ENCODE data around the gene ZNF775. TPM values are rescaled to one million over a fixed set of nuclear protein-coding genes. Genes with fewer than 3 reads are reported as not detected.

Gene ZNF775
- total RNA-seq = 4.5 TPM
- long read RNA-seq, transcript ZNF775-201 (3 exons, 2,257 nt) = major isoform, 8 of 19 reads
- long read RNA-seq, partial matches to known transcripts = 9 of 19 reads
- long read RNA-seq, other reads (novel, unspliced or antisense) = 2 of 19 reads

- no peak for TF ChIP-seq CTCF (IDR thresholded peaks at IDR 0.05)
- intact Hi-C loops (cut with DNase I) = no loop called here
- Histone ChIP-seq H3K4me3 (peak within 1 kb of the TSS; percentile 96), H3K9me3 (no peaks in the 10 kb centered on the region), H3K27me3 (ENCODE audit: low read depth) (no peaks in the 10 kb centered on the region), H3K27ac (peak within 1 kb of the TSS; percentile 91), H3K36me3 (peaks cover 8% of the 10 kb centered on the region), H3K4me1 (peaks cover 28% of the 10 kb centered on the region)
- peak; percentile 98 for DNase-seq
- ATAC-seq = peak; percentile 98 to 99
Measured at GRCh38 chr7:150378853-150379440, at the start of gene ZNF775. TSS of gene ZNF775 (plus strand) at chr7:150379330. CDS start at chr7:150388471, 9,141 bp downstream.

GRCh38 chr7:150329331-150330120 lies 49.6 kb upstream of the ZNF775 start:
- no peak overlapping the region for H3K27ac ChIP-seq
- H3K4me3 ChIP-seq = no peak overlapping the region
- intact Hi-C loops (cut with DNase I) = no loop called here
- peaks cover 31% of the 10 kb centered on the region for H3K36me3 ChIP-seq
- no peak for TF ChIP-seq CTCF (IDR thresholded peaks at IDR 0.05)
- DNase-seq (no peak), ATAC-seq (no peak)
- H3K4me1 ChIP-seq = peaks cover 10% of the 10 kb centered on the region
- no peaks in the 10 kb centered on the region for H3K27me3 ChIP-seq (ENCODE audit: low read depth)
- no peaks in the 10 kb centered on the region for H3K9me3 ChIP-seq

- H3K27me3 ChIP-seq (ENCODE audit: low read depth) = no peaks in the 10 kb centered on the region
- ATAC-seq = no peak
- no peak overlapping the region for H3K4me3 ChIP-seq
- no peak for DNase-seq
- peaks cover 2% of the 10 kb centered on the region for H3K4me1 ChIP-seq
- no peak for TF ChIP-seq CTCF (IDR thresholded peaks at IDR 0.05)
- peak overlapping the region; percentile 49 for H3K27ac ChIP-seq
- no peaks in the 10 kb centered on the region for H3K9me3 ChIP-seq
- intact Hi-C loops (cut with DNase I) = no loop called here
- H3K36me3 ChIP-seq = peaks cover 31% of the 10 kb centered on the region
Measured at GRCh38 chr7:150330211-150330885, 48.8 kb upstream of the ZNF775 start.

GRCh38 chr7:150332852-150333635 lies 46.1 kb upstream of the ZNF775 start:
- no peaks in the 10 kb centered on the region for H3K9me3 ChIP-seq
- peaks cover 29% of the 10 kb centered on the region for H3K36me3 ChIP-seq
- H3K4me1 ChIP-seq = peaks cover 14% of the 10 kb centered on the region
- no peak for DNase-seq
- no peak for ATAC-seq
- no peak overlapping the region for H3K27ac ChIP-seq
- H3K27me3 ChIP-seq (ENCODE audit: low read depth) = no peaks in the 10 kb centered on the region
- intact Hi-C loops (cut with DNase I) = no loop called here
- no peak for TF ChIP-seq CTCF (IDR thresholded peaks at IDR 0.05)
- no peak overlapping the region for H3K4me3 ChIP-seq

- DNase-seq (no peak), ATAC-seq (no peak)
- H3K9me3 ChIP-seq = no peaks in the 10 kb centered on the region
- H3K27ac ChIP-seq = no peak overlapping the region
- no peak for TF ChIP-seq CTCF (IDR thresholded peaks at IDR 0.05)
- H3K36me3 ChIP-seq = peaks cover 28% of the 10 kb centered on the region
- no peaks in the 10 kb centered on the region for H3K27me3 ChIP-seq (ENCODE audit: low read depth)
- H3K4me1 ChIP-seq = peaks cover 14% of the 10 kb centered on the region
- no peak overlapping the region for H3K4me3 ChIP-seq
- intact Hi-C loops (cut with DNase I) = no loop called here
Measured at GRCh38 chr7:150333659-150334058, 45.5 kb upstream of the ZNF775 start.
